ENCODE results near the gene ALDH4A1.

Gene ALDH4A1

GRCh38 chr1:18921516-18922251 is 19.3 kb upstream of the ALDH4A1 start:
- no peak for DNase-seq

GRCh38 chr1:18920931-18921330 is 18.6 kb upstream of the ALDH4A1 start:
- DNase-seq, result no peak

GRCh38 chr1:18919956-18920355 is 17.6 kb upstream of the ALDH4A1 start:
- DNase-seq, result no peak

DNA sequence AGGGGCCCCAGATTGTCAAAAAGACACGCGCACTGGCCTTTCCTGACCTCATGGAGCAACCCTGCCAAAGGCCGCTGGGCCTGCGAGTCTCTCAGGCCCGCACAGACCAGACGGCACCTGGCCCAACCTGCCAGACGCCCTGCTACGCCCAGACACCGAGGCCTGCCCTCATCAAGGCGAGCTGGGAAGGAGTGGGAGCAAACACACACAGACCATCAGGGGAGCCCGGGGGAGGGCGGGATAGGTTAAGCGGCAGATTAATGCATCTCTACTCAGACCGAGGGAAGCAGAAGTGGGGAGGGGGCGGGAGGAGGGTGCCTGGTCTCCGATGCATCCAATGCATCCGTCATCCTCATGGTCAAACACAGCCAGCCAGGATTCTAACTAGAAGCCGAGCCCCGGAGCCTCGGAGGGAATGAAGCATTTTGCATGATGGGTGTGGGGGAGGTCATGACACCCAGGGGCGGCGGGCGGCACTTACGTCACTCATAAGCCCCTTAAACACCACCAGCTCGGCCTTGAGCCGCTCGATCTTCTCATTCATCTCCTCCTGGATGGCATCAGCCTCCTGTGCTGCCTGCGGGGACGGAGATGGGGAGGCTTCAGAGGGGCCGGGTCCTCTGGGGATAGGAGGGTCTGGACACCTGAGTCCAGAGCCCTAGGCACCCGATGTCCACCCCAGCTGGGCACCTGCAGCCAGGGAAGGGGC is 17.0 kb upstream of the ALDH4A1 start:
- no peak for DNase-seq

DNA sequence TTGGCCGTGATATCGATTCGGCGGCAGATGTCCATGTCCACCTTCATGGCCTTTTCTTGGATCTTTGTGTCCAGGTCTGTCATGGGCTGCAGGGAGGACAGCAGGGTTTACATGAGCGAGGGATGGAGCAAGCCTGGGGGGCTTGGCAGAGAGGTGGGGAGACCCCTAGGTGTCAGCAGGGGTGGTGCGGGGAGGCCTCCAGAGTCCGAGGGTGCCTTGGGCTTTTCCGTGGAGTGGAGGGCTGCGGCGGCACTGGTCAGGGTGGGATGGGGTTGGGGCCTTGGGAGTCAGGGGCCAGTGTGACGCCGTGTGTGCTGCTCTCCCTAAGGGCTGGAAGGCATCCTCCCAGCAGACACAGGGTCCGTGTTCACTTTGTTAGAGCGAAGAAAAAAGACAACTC is 16.1 kb upstream of the ALDH4A1 start:
- no peak for DNase-seq

GRCh38 chr1:18917071-18917799 is 14.9 kb upstream of the ALDH4A1 start:
- DNase-seq, result no peak

- DNase-seq, result no peak
Measured at GRCh38 chr1:18915341-18915740, 13.0 kb upstream of the ALDH4A1 start.

GRCh38 chr1:18913065-18913835 is 10.9 kb upstream of the ALDH4A1 start:
- no peak for DNase-seq

DNA sequence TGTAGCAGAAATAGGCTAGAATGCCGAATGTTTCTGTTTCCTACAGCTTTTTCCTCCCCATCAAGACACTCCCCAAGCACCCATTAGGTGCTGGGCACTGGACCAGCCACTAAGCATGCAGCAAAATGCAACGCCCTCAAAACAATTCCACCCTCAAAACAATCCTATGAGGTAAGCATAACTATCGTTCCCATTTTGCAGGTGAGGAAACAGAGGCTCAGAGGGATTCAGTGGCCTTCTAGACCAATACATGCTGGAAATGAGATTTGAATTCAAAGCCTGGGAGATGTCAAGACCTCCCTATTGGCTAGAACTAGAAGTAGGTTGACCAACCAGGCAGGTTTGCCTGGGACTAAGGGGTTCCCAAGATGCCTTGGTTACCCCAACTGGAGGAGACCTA is 10.2 kb upstream of the ALDH4A1 start:
- DNase-seq, result no peak

GRCh38 chr1:18908911-18909771 is 6.8 kb upstream of the ALDH4A1 start:
- no peak for DNase-seq

GRCh38 chr1:18907917-18908845 is 5.8 kb upstream of the ALDH4A1 start:
- no peak for DNase-seq

GRCh38 chr1:18907021-18907916 is 4.9 kb upstream of the ALDH4A1 start:
- DNase-seq, result no peak

- no peak for DNase-seq
Measured at GRCh38 chr1:18903291-18903756, 969 bp upstream of the ALDH4A1 start.

- DNase-seq, result no peak
Measured at GRCh38 chr1:18901952-18902522, 318 bp downstream of the ALDH4A1 start.

DNA sequence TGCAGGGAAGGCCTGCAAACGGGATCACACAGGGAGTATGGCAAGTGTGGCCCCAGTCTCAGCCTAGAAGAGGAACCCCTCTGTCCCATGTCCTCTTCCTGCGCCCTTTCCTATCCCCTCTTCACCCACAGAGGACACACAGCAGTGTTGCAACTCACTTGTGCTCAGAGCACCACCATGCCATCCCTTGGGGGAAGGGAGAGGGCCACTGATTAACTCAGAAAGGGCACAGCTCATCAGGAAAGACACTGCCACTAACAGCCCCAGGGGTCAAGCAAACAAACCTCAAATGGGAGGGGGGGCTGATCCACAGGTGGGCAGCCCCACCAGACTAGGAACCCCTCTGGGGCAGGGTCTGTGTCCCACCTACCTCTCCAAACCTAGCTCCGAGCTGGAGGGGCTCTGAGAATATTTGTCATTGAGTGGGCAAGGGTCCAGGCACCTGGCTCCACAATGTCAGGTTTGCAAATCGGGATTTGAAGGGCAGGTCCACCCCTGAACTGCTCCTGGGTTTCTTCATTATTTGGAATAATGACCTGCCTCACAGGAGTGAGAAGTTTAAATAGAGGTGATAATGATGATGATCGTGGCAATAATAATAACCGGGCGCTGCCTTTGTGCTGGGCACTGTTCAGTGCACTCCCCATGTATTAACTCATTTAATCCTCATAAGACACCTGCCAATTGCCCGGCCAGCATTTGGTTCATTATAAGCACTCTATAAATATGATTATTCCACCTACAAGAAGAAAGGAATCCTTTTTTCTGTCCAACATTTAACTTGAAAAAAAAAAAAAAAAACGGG is 1.0 kb downstream of the ALDH4A1 start:
- DNase-seq, result no peak

DNA sequence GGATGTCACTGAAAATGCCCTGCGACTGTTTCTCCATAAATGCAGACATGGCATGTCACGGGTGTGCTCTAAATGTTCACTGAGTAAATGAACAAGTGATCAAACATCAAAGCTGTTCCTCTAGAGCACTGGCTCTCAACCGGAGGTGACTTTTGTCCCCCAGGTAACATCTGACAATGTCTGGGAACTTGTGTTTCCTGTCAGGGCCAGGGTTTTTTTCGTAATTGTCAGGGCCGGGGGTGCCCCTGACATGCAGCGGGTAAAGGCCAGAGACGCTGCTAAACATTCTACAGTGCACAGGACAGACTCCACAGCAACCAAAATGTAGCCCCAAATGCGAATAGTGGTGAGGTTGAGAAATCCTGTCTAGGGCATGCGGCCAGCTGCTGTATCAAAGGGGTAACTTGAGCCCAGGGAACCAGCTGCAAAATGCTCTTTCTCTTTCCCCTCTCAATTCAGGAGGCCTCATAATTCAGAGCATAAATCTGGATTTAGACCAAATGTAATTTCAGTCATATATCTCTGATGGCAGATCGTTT is 2.0 kb downstream of the ALDH4A1 start:
- no peak for DNase-seq

GRCh38 chr1:18899363-18900049 is 2.8 kb downstream of the ALDH4A1 start:
- DNase-seq, result no peak

DNA sequence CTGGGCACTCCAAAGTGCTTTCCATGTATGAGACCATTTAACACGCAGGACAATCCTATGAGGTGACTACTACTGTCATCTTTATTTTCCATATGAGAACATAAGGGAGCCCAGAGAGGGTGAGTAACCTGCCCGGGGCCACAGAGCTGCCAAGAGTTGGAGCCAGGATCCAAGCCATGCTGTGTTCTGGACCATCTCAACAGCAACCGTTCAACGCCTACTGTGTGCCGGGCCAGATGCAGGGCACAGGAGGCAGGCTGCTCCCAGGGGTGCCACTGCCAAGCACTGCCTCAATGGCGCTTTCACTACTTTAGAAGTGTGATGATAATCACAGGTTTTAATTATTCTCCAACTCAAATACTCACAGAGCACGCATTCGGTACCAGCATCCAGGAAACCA is 3.8 kb downstream of the ALDH4A1 start:
- DNase-seq, result no peak
